H1 (cell line): Measurements from ENCODE around the gene ACAD11. TPM values are rescaled to one million over a fixed set of nuclear protein-coding genes. Genes with fewer than 3 reads are reported as not detected.

Source experiments
- CTCF ChIA-PET: fragments of 300-600 bp; sonication (Branson Sonifier 250); formaldehyde crosslinking; loops from one replicate; lab custom pipeline; 2021; ENCODE audit not compliant: partially characterized antibody; lab: Charles Lee
- POLR2A ChIA-PET: fragments of 300-600 bp; sonication (Branson Sonifier 250); formaldehyde crosslinking; loops from one replicate; lab custom pipeline; 2021; ENCODE audit warnings: inconsistent platforms; ENCODE audit not compliant: partially characterized antibody; lab: Charles Lee
- DNase-seq, 2 experiments: peaks; one replicate each; pipeline versions ENCODE4 v3.0.0 to v3.0.0-alpha.2; 2010 to 2022; ENCODE audit warnings: low spot score in 2 of 2, low read depth in 1 of 2, mixed read lengths in 1 of 2
- FAIRE-seq: peaks from 2 replicates; lab custom pipeline; 2011; peaks lifted over from hg19 to GRCh38; lab: Jason Lieb, UNC
- H2AFZ ChIP-seq: 2 replicates; pipeline ENCODE4 v1.8.1; 2012; ENCODE audit warnings: low read length, inconsistent platforms
- H2AK5ac ChIP-seq: 2 replicates; pipeline ENCODE4 v1.6.1; 2013; ENCODE audit warnings: low read depth, low read length
- H2BK120ac ChIP-seq: replicated peaks from 2 replicates; pipeline ENCODE3; 2013; ENCODE audit warnings: low read depth, low read length, inconsistent platforms
- H2BK12ac ChIP-seq: 2 replicates; pipeline ENCODE4 v1.6.1; 2013; ENCODE audit warnings: low read depth, low read length
- H2BK15ac ChIP-seq: 2 replicates; pipeline ENCODE4 v1.6.1; 2013; ENCODE audit warnings: low read length
- H2BK20ac ChIP-seq: 2 replicates; pipeline ENCODE4 v1.6.1; 2013; ENCODE audit warnings: low read length
- H2BK5ac ChIP-seq: 2 replicates; pipeline ENCODE4 v1.6.1; 2013; ENCODE audit warnings: low read depth, low read length
- H3K14ac ChIP-seq: 2 replicates; pipeline ENCODE4 v1.6.1; 2013; ENCODE audit warnings: inconsistent platforms; ENCODE audit not compliant: insufficient read length
- H3K18ac ChIP-seq: 2 replicates; pipeline ENCODE4 v1.6.1; 2013; ENCODE audit warnings: low read length; ENCODE audit errors: extremely low read depth
- H3K23ac ChIP-seq: 2 replicates; pipeline ENCODE4 v1.6.1; 2013; ENCODE audit warnings: inconsistent platforms; ENCODE audit not compliant: insufficient read length
- H3K23me2 ChIP-seq: 2 replicates; pipeline ENCODE4 v1.6.1; 2013; ENCODE audit warnings: low read depth, low read length
- H3K27ac ChIP-seq: 2 replicates; pipeline ENCODE4 v1.6.1; 2011; ENCODE audit warnings: low read depth, low read length, inconsistent platforms
- H3K27me3 ChIP-seq, 4 experiments: replicated peaks in 1 of 4; 1 replicate in 1 of 4; 2 replicates in 3 of 4; pipeline versions ENCODE4 v1.6.1 to v1.8.1; 2011 to 2013; ENCODE audit warnings: low read length in 3 of 4, mild to moderate bottlenecking in 3 of 4, inconsistent platforms in 2 of 4, mixed read lengths in 2 of 4, moderate library complexity in 1 of 4; ENCODE audit not compliant: control insufficient read depth in 3 of 4, insufficient read depth in 3 of 4; ENCODE audit errors: extremely low read depth in 1 of 4
- H3K36me3 ChIP-seq, 4 experiments: 2 replicates each; pipeline versions ENCODE4 v1.6.1 to v1.8.1; 2011 to 2013; ENCODE audit warnings: mild to moderate bottlenecking in 4 of 4, low read length in 3 of 4, moderate library complexity in 2 of 4, control low read depth in 1 of 4, inconsistent platforms in 1 of 4; ENCODE audit not compliant: insufficient read depth in 4 of 4, control insufficient read depth in 2 of 4
- H3K4ac ChIP-seq: replicated peaks from 2 replicates; pipeline ENCODE3; 2013; ENCODE audit warnings: low read length, low read depth, mixed read lengths, inconsistent platforms; ENCODE audit not compliant: insufficient read length
- H3K4me1 ChIP-seq, 4 experiments: replicated peaks in 1 of 4; 1 replicate in 1 of 4; 2 replicates in 3 of 4; pipeline versions ENCODE4 v1.6.1 to v1.8.1; 2011 to 2013; ENCODE audit warnings: low read length in 3 of 4, inconsistent platforms in 2 of 4, mixed read lengths in 1 of 4; ENCODE audit not compliant: insufficient read depth in 4 of 4, control insufficient read depth in 3 of 4
- H3K4me2 ChIP-seq, 2 experiments: 2 replicates each; pipeline versions ENCODE4 v1.6.1 to v1.8.1; 2011 to 2013; ENCODE audit warnings: low read depth in 2 of 2, low read length in 2 of 2, control low read depth in 1 of 2, inconsistent platforms in 1 of 2, mild to moderate bottlenecking in 1 of 2; ENCODE audit not compliant: insufficient read depth in 1 of 2
- H3K4me3 ChIP-seq, 4 experiments: fragments of 200-600, 300-600 bp in 1 of 4; sonication (generic), shearing (Covaris generic), sonication (Bioruptor Twin) in 1 of 4; 2 replicates each; pipeline versions ENCODE4 v1.5.1 to v1.8.1; 2011 to 2016; ENCODE audit warnings: low read length in 4 of 4, low read depth in 3 of 4, control low read depth in 2 of 4, inconsistent platforms in 2 of 4, mild to moderate bottlenecking in 2 of 4, mixed read lengths in 1 of 4, moderate library complexity in 1 of 4; ENCODE audit not compliant: insufficient read depth in 2 of 4; ENCODE audit errors: extremely low read depth in 1 of 4
- H3K56ac ChIP-seq: replicated peaks from 2 replicates; pipeline ENCODE3; 2013; ENCODE audit warnings: low read depth, mild to moderate bottlenecking, mixed read lengths, low read length, inconsistent platforms; ENCODE audit not compliant: insufficient read length
- H3K79me1 ChIP-seq: 2 replicates; pipeline ENCODE4 v1.6.1; 2013; ENCODE audit warnings: low read depth, low read length, control low read depth
- H3K79me2 ChIP-seq, 2 experiments: 2 replicates each; pipeline versions ENCODE4 v1.6.1 to v1.8.1; 2012 to 2013; ENCODE audit warnings: low read length in 2 of 2, mild to moderate bottlenecking in 2 of 2, inconsistent platforms in 1 of 2; ENCODE audit not compliant: insufficient read depth in 2 of 2, control insufficient read depth in 1 of 2
- H3K9ac ChIP-seq, 4 experiments: replicated peaks in 1 of 4; 1 replicate in 1 of 4; 2 replicates in 3 of 4; pipeline versions ENCODE4 v1.6.1 to v1.8.1; 2011 to 2013; ENCODE audit warnings: low read depth in 3 of 4, low read length in 3 of 4, control low read depth in 2 of 4, mild to moderate bottlenecking in 2 of 4, moderate library complexity in 2 of 4, inconsistent platforms in 1 of 4; ENCODE audit errors: extremely low read depth in 1 of 4
- H3K9me3 ChIP-seq, 2 experiments: 2 replicates each; pipeline versions ENCODE4 v1.6.1 to v1.8.1; 2012 to 2013; ENCODE audit warnings: mild to moderate bottlenecking in 2 of 2, moderate library complexity in 2 of 2, control low read depth in 1 of 2, inconsistent platforms in 1 of 2, low read depth in 1 of 2, low read length in 1 of 2, mixed read lengths in 1 of 2; ENCODE audit not compliant: insufficient read depth in 2 of 2
- H4K20me1 ChIP-seq, 2 experiments: replicated peaks in 1 of 2; 2 replicates each; pipeline versions ENCODE3 to v1.8.1; 2011 to 2013; ENCODE audit warnings: inconsistent platforms in 2 of 2, low read length in 2 of 2, mild to moderate bottlenecking in 1 of 2; ENCODE audit not compliant: insufficient read depth in 2 of 2, control insufficient read depth in 1 of 2
- H4K5ac ChIP-seq: 2 replicates; pipeline ENCODE4 v1.6.1; 2013; ENCODE audit warnings: low read length, low read depth, mixed read lengths, inconsistent platforms; ENCODE audit not compliant: insufficient read length
- H4K8ac ChIP-seq: 2 replicates; pipeline ENCODE4 v1.8.0; 2013; ENCODE audit warnings: mild to moderate bottlenecking, moderate library complexity, low read length, inconsistent platforms; ENCODE audit not compliant: insufficient read depth; ENCODE audit errors: extremely low read depth
- H4K91ac ChIP-seq: replicated peaks from 2 replicates; pipeline ENCODE3; 2013; ENCODE audit warnings: low read length, mixed read lengths, inconsistent platforms; ENCODE audit not compliant: insufficient read length
- CBX5 ChIP-seq: fragments of 300-800, 300-1000 bp; sonication (generic); IDR thresholded peaks from 2 replicates; pipeline ENCODE4 v1.7.1; 2016; ENCODE audit warnings: antibody characterized with exemption, low read length, low read depth
- GTF2F1 ChIP-seq: IDR thresholded peaks from 2 replicates; pipeline ENCODE4 v1.6.1; 2012; ENCODE audit warnings: low read depth, low read length, improper control_type of control experiment, borderline replicate concordance
- MAFK ChIP-seq: IDR thresholded peaks from 2 replicates; pipeline ENCODE4 v1.6.1; 2012; ENCODE audit warnings: low read depth, mild to moderate bottlenecking, improper control_type of control experiment, low read length
- RBBP5 ChIP-seq: IDR thresholded peaks from 2 replicates; pipeline ENCODE4 v1.7.1; 2012; ENCODE audit warnings: low read depth, mild to moderate bottlenecking, inconsistent platforms, low read length, moderate library complexity, borderline replicate concordance
- SIRT6 ChIP-seq: IDR thresholded peaks from one replicate; pipeline ENCODE4 v1.7.1; 2012; ENCODE audit warnings: low read length, inconsistent platforms
- SRF ChIP-seq: IDR thresholded peaks from 2 replicates; pipeline ENCODE4 v1.6.1; 2011; ENCODE audit warnings: mild to moderate bottlenecking, low read depth, low read length, moderate library complexity
- SUZ12 ChIP-seq: fragments of 200-600 bp; sonication (generic); IDR thresholded peaks from 2 replicates; pipeline ENCODE4 v1.6.1; 2012; ENCODE audit warnings: mild to moderate bottlenecking, inconsistent platforms, low read length, moderate library complexity, mixed read lengths
- TCF12 ChIP-seq: IDR thresholded peaks from 2 replicates; pipeline ENCODE4 v1.6.1; 2011; ENCODE audit warnings: low read depth, mild to moderate bottlenecking, low read length
- WGBS, 2 experiments: shearing (Covaris generic) in 1 of 2; methylation state at CpG; one replicate each; pipeline versions ENCODE4 v1.1.6 to v1.1.7; 2013 to 2015; ENCODE audit warnings: low lambda C conversion rate in 2 of 2, mixed read lengths in 2 of 2, inconsistent platforms in 1 of 2, low coverage in 1 of 2, missing lambda C conversion rate in 1 of 2; ENCODE audit not compliant: insufficient replicate concordance in 2 of 2, insufficient coverage in 1 of 2, insufficient read length in 1 of 2; ENCODE audit errors: extremely low coverage in 1 of 2, missing lambda C conversion rate in 1 of 2; 5-methylcytosine and 5-hydroxymethylcytosine counted together
- polyA plus RNA-seq, 7 experiments: library from polyadenylated mRNA; depleted of rRNA in 3 of 7; stranded (reverse) in 5 of 7; unstranded in 2 of 7; fragments of >200 nt in 5 of 7; fragments of 200-250 nt in 2 of 7; gene quantifications; 1 replicate in 5 of 7; 2 replicates in 1 of 7; 4 replicates in 1 of 7; pipeline versions ENCODE4 v1.2.1 to v1.2.3, GENCODE V29; 2011 to 2013; ENCODE audit warnings: missing spikeins in 2 of 7, mixed read lengths in 2 of 7
- total RNA-seq: library from RNA; stranded (reverse); fragmentation: NEBNext Ultra II Directional; extraction: Animal tissue kit (Norgen Biotek cat#: 25700); gene quantifications from 2 replicates; pipeline ENCODE4 v1.2.1, GENCODE V29; 2021
- TF ChIP-seq, protein P1 (sequence below), 3 experiments: IDR thresholded peaks; 1 replicate in 2 of 3; 2 replicates in 1 of 3; pipeline versions ENCODE4 v1.5.1 to v1.6.1; 2011; ENCODE audit warnings: low read length in 3 of 3, mild to moderate bottlenecking in 3 of 3, inconsistent platforms in 2 of 3, low read depth in 1 of 3, moderate library complexity in 1 of 3; ENCODE audit not compliant: insufficient read depth in 1 of 3; ENCODE audit errors: control extremely low read depth in 1 of 3
- TF ChIP-seq, protein P2 (sequence below): IDR thresholded peaks from 2 replicates; pipeline ENCODE4 v1.6.1; 2011; ENCODE audit warnings: low read length, improper control_type of control experiment

ACAD11 gene
- total and polyA plus RNA-seq, 2 of the 8 experiments (the other 6 are each of a cell fraction or from before 2014, with no cell fraction given): 5.5 to 11.0 TPM

DNA sequence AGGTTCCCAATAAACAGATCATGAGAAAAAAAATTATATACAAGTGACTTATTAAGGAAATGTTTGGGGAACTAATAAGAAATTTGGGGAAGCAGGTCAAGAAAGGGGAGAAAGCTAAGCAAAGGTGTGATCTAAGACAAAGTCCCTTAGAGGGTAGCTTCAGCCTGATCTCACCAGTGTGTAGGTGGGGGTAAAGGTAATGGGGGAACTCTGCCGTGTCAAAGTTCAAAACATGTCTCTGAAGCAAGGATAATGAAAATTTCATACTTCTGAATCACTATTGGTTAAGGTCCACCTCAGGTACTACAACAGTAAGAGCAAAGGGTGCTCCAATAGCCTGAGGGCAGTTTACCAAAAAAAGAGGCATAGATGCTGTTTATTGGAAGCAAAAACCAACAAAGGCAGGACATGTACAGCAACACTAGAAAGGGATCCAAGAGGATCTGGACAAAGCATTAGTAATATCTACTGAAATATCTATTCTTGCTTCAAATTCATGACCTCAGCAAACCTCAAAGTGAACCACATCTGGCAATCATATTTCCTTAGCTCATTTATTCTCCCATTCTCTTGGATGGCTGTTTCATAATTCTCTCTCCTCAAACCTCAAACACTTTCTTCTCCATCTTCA is 6.9 kb downstream of the ACAD11 start:
- Histone ChIP-seq H2BK20ac (no peak overlapping the region), H2BK12ac (no peak overlapping the region), H3K23me2 (no peaks in the 10 kb centered on the region; the same call in 1 of the 2 replicates), H3K18ac (no peak overlapping the region), H2BK15ac (no peak overlapping the region), H3K79me2 (no peaks in the 10 kb centered on the region), H2BK5ac (no peak overlapping the region), H4K5ac (no peak overlapping the region), H3K14ac (no peak overlapping the region), H4K20me1 (no peaks in the 10 kb centered on the region), H3K56ac (no peak overlapping the region), H2AK5ac (no peak overlapping the region), H2BK120ac (no peak overlapping the region), H3K4me3 (no peak overlapping the region), H3K36me3 (no peaks in the 10 kb centered on the region), H4K8ac (no peak overlapping the region), H4K91ac (no peak overlapping the region), H3K79me1 (no peaks in the 10 kb centered on the region), H3K4me2 (no peak overlapping the region), H3K4me1 (no peaks in the 10 kb centered on the region), H3K4ac (no peak overlapping the region), H3K9ac (no peak overlapping the region), H3K9me3 (no peaks in the 10 kb centered on the region), H3K27ac (no peak overlapping the region), H2AFZ (no peak overlapping the region), H3K23ac (no peak overlapping the region), H3K27me3 (no peaks in the 10 kb centered on the region)
- DNase-seq: no peak
- ChIA-PET POLR2A (no interaction called here), CTCF (interaction anchor here (2.6 to 4.3 kb wide), 2 partner anchors 10 to 117 kb away, joined by 6 to 23 read pairs; no protein-coding TSS in a partner anchor)
- 86% methylated on average over 1 of the region's 1 CpG; no CpG with 5 or more reads in 1 of the 2 experiments for WGBS, 2 experiments
- FAIRE-seq: no peak
- no peak for TF ChIP-seq CBX5
- TF ChIP-seq SUZ12: no peak
- TF ChIP-seq, protein P1, sequence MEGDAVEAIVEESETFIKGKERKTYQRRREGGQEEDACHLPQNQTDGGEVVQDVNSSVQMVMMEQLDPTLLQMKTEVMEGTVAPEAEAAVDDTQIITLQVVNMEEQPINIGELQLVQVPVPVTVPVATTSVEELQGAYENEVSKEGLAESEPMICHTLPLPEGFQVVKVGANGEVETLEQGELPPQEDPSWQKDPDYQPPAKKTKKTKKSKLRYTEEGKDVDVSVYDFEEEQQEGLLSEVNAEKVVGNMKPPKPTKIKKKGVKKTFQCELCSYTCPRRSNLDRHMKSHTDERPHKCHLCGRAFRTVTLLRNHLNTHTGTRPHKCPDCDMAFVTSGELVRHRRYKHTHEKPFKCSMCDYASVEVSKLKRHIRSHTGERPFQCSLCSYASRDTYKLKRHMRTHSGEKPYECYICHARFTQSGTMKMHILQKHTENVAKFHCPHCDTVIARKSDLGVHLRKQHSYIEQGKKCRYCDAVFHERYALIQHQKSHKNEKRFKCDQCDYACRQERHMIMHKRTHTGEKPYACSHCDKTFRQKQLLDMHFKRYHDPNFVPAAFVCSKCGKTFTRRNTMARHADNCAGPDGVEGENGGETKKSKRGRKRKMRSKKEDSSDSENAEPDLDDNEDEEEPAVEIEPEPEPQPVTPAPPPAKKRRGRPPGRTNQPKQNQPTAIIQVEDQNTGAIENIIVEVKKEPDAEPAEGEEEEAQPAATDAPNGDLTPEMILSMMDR (IDR thresholded peaks at IDR 0.05; ENCODE audit: control extremely low read depth in 1 of 3, insufficient read depth in 1 of 3, low read depth in 1 of 3, low read length in 3 of 3): no peak
- TF ChIP-seq, protein P2, sequence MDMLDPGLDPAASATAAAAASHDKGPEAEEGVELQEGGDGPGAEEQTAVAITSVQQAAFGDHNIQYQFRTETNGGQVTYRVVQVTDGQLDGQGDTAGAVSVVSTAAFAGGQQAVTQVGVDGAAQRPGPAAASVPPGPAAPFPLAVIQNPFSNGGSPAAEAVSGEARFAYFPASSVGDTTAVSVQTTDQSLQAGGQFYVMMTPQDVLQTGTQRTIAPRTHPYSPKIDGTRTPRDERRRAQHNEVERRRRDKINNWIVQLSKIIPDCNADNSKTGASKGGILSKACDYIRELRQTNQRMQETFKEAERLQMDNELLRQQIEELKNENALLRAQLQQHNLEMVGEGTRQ: no peak
- no peak for TF ChIP-seq SIRT6
- TF ChIP-seq TCF12: no peak
- no peak for TF ChIP-seq MAFK
- no peak for TF ChIP-seq GTF2F1
- no peak for TF ChIP-seq RBBP5
- no peak for TF ChIP-seq SRF
